ENCODE data around the gene TDRD3.

TDRD3 gene

GRCh38 chr13:60412909-60413616 lies 16.0 kb downstream of the TDRD3 start:
- in situ Hi-C loops (cut with HindIII; ENCODE audit: low pct_ligation_motif_present, low sequenced_read_pairs) = no loop called here
- Histone ChIP-seq H3K36me3 (replicated peaks) (no peaks in the 10 kb centered on the region), H3K27ac (no peak overlapping the region), H3K27me3 (replicated peaks) (no peaks in the 10 kb centered on the region), H3K4me3 (ENCODE audit: low read depth, low read length) (no peak overlapping the region)
- no peak for DNase-seq
- no peak for TF ChIP-seq CTCF (IDR thresholded peaks at IDR 0.05; ENCODE audit: low read depth, low read length, missing control alignments)

GRCh38 chr13:60414177-60414576 lies 17.2 kb downstream of the TDRD3 start:
- Histone ChIP-seq H3K36me3 (replicated peaks) (no peaks in the 10 kb centered on the region), H3K27me3 (replicated peaks) (no peaks in the 10 kb centered on the region), H3K27ac (no peak overlapping the region), H3K4me3 (ENCODE audit: low read depth, low read length) (no peak overlapping the region)
- TF ChIP-seq CTCF (IDR thresholded peaks at IDR 0.05; ENCODE audit: low read depth, low read length, missing control alignments) = no peak
- in situ Hi-C loops (cut with HindIII; ENCODE audit: low pct_ligation_motif_present, low sequenced_read_pairs) = no loop called here
- DNase-seq = no peak

GRCh38 chr13:60417734-60418133 lies 20.7 kb downstream of the TDRD3 start:
- no peaks in the 10 kb centered on the region for H3K27me3 ChIP-seq (replicated peaks)
- no peak overlapping the region for H3K27ac ChIP-seq
- no peak for TF ChIP-seq CTCF (IDR thresholded peaks at IDR 0.05; ENCODE audit: low read depth, low read length, missing control alignments)
- in situ Hi-C loops (cut with HindIII; ENCODE audit: low pct_ligation_motif_present, low sequenced_read_pairs) = no loop called here
- no peaks in the 10 kb centered on the region for H3K36me3 ChIP-seq (replicated peaks)
- no peak for DNase-seq
- no peak overlapping the region for H3K4me3 ChIP-seq (ENCODE audit: low read depth, low read length)

GRCh38 chr13:60418954-60419353 lies 21.9 kb downstream of the TDRD3 start:
- H3K4me3 ChIP-seq (ENCODE audit: low read depth, low read length) = no peak overlapping the region
- H3K27ac ChIP-seq = no peak overlapping the region
- H3K36me3 ChIP-seq (replicated peaks) = no peaks in the 10 kb centered on the region
- TF ChIP-seq CTCF (IDR thresholded peaks at IDR 0.05; ENCODE audit: low read depth, low read length, missing control alignments) = no peak
- in situ Hi-C loops (cut with HindIII; ENCODE audit: low pct_ligation_motif_present, low sequenced_read_pairs) = no loop called here
- no peak for DNase-seq
- H3K27me3 ChIP-seq (replicated peaks) = no peaks in the 10 kb centered on the region

- no peak overlapping the region for H3K4me3 ChIP-seq (ENCODE audit: low read depth, low read length)
- H3K36me3 ChIP-seq (replicated peaks) = no peaks in the 10 kb centered on the region
- no peak for TF ChIP-seq CTCF (IDR thresholded peaks at IDR 0.05; ENCODE audit: low read depth, low read length, missing control alignments)
- DNase-seq = no peak
- no peak overlapping the region for H3K27ac ChIP-seq
- no peaks in the 10 kb centered on the region for H3K27me3 ChIP-seq (replicated peaks)
- in situ Hi-C loops (cut with HindIII; ENCODE audit: low pct_ligation_motif_present, low sequenced_read_pairs) = no loop called here
These were observed 28.3 kb downstream of the TDRD3 start for GRCh38 chr13:60425332-60425731.

GRCh38 chr13:60426075-60426474 lies 29.1 kb downstream of the TDRD3 start:
- DNase-seq = no peak
- TF ChIP-seq CTCF (IDR thresholded peaks at IDR 0.05; ENCODE audit: low read depth, low read length, missing control alignments) = no peak
- in situ Hi-C loops (cut with HindIII; ENCODE audit: low pct_ligation_motif_present, low sequenced_read_pairs) = no loop called here
- no peaks in the 10 kb centered on the region for H3K27me3 ChIP-seq (replicated peaks)
- H3K27ac ChIP-seq = no peak overlapping the region
- H3K36me3 ChIP-seq (replicated peaks) = no peaks in the 10 kb centered on the region
- no peak overlapping the region for H3K4me3 ChIP-seq (ENCODE audit: low read depth, low read length)
